Body of pancreas (tissue), 4 donors: ENCODE results near the gene IFNK.

ENCODE experiments used
- POLR2A ChIP-seq, 3 donors: fragments of 450-650 bp; IDR thresholded peaks; one replicate each; pipeline ENCODE4 v1.6.1; 2016; ENCODE audit warnings: antibody characterized with exemption in 3 of 3, mild to moderate bottlenecking in 2 of 3
- TF ChIP-seq, protein P1 (sequence below), 7 experiments: fragments of 450-650 bp in 4 of 7; fragments of 200-600 bp in 3 of 7; sonication (generic) in 3 of 7; IDR thresholded peaks; one replicate each; pipeline ENCODE4 v1.5.1; 2016 to 2019; ENCODE audit warnings: antibody characterized with exemption in 7 of 7

DNA sequence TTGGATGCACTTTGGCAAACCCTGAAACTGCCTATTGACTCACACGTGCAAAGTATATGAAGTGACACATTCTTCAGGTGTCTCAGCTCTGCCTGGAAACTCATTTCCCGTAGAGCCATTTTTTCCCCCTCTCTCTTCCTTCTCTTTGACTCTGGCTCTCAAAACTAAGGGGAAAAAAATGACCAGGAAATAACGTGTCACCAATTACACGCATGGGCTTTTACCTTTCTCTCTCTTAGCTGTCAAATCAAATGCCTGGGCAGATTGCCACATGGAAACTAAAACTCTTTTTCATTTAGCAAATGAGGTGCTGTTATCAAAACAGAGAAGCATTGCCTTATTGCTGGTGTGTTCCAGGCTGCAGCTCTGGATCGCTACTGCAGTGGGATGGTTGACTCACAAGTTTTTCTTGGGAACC lies 18.3 kb upstream of the IFNK start:
- TF ChIP-seq, protein P1, sequence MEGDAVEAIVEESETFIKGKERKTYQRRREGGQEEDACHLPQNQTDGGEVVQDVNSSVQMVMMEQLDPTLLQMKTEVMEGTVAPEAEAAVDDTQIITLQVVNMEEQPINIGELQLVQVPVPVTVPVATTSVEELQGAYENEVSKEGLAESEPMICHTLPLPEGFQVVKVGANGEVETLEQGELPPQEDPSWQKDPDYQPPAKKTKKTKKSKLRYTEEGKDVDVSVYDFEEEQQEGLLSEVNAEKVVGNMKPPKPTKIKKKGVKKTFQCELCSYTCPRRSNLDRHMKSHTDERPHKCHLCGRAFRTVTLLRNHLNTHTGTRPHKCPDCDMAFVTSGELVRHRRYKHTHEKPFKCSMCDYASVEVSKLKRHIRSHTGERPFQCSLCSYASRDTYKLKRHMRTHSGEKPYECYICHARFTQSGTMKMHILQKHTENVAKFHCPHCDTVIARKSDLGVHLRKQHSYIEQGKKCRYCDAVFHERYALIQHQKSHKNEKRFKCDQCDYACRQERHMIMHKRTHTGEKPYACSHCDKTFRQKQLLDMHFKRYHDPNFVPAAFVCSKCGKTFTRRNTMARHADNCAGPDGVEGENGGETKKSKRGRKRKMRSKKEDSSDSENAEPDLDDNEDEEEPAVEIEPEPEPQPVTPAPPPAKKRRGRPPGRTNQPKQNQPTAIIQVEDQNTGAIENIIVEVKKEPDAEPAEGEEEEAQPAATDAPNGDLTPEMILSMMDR (IDR thresholded peaks at IDR 0.05), result no peak
- TF ChIP-seq POLR2A (IDR thresholded peaks at IDR 0.05), result no peak
